ENCODE data around the gene DYNLRB2.

DYNLRB2 gene

GRCh38 chr16:80503107-80503506, 37.7 kb upstream of the DYNLRB2 start:
- TF ChIP-seq CTCF (IDR thresholded peaks at IDR 0.05; ENCODE audit: low read length) (no peak), EZH2 (IDR thresholded peaks at IDR 0.05; ENCODE audit: borderline replicate concordance, low read length) (no peak)
- Histone ChIP-seq H3K4me2 (ENCODE audit: low read length) (no peak overlapping the region), H3K79me2 (ENCODE audit: insufficient read depth, low read length) (no peaks in the 10 kb centered on the region), H3F3A (ENCODE audit: insufficient read depth, low read length) (no peaks in the 10 kb centered on the region), H3K27me3 (ENCODE audit: insufficient read depth, low read length) (no peaks in the 10 kb centered on the region), H4K20me1 (ENCODE audit: insufficient read depth, low read length) (no peaks in the 10 kb centered on the region), H3K9ac (ENCODE audit: low read length) (no peak overlapping the region), H3K9me2 (ENCODE audit: low read depth, low read length) (no peaks in the 10 kb centered on the region), H3K4me1 (ENCODE audit: insufficient read depth, low read length, severe bottlenecking) (no peaks in the 10 kb centered on the region), H3K36me3 (ENCODE audit: insufficient read depth, low read length) (no peaks in the 10 kb centered on the region), H2AFZ (ENCODE audit: low read length) (no peak overlapping the region), H3K27ac (ENCODE audit: low read depth, low read length, poor library complexity, severe bottlenecking) (no peak overlapping the region), H3K9me3 (ENCODE audit: low read length) (no peaks in the 10 kb centered on the region), H3K4me3 (ENCODE audit: low read depth, low read length, poor library complexity, severe bottlenecking) (no peak overlapping the region)

GRCh38 chr16:80507538-80507937, 33.3 kb upstream of the DYNLRB2 start:
- no peak overlapping the region for H3K27ac ChIP-seq (ENCODE audit: low read depth, low read length, poor library complexity, severe bottlenecking)
- H3K9ac ChIP-seq (ENCODE audit: low read length) = no peak overlapping the region
- no peaks in the 10 kb centered on the region for H4K20me1 ChIP-seq (ENCODE audit: insufficient read depth, low read length)
- H3K27me3 ChIP-seq (ENCODE audit: insufficient read depth, low read length) = no peaks in the 10 kb centered on the region
- TF ChIP-seq EZH2 (IDR thresholded peaks at IDR 0.05; ENCODE audit: borderline replicate concordance, low read length) (no peak), CTCF (IDR thresholded peaks at IDR 0.05; ENCODE audit: low read length) (no peak)
- no peak overlapping the region for H3K4me2 ChIP-seq (ENCODE audit: low read length)
- no peaks in the 10 kb centered on the region for H3K9me3 ChIP-seq (ENCODE audit: low read length)
- no peaks in the 10 kb centered on the region for H3F3A ChIP-seq (ENCODE audit: insufficient read depth, low read length)
- no peak overlapping the region for H2AFZ ChIP-seq (ENCODE audit: low read length)
- no peaks in the 10 kb centered on the region for H3K36me3 ChIP-seq (ENCODE audit: insufficient read depth, low read length)
- no peaks in the 10 kb centered on the region for H3K79me2 ChIP-seq (ENCODE audit: insufficient read depth, low read length)
- no peaks in the 10 kb centered on the region for H3K4me1 ChIP-seq (ENCODE audit: insufficient read depth, low read length, severe bottlenecking)
- no peaks in the 10 kb centered on the region for H3K9me2 ChIP-seq (ENCODE audit: low read depth, low read length)
- H3K4me3 ChIP-seq (ENCODE audit: low read depth, low read length, poor library complexity, severe bottlenecking) = no peak overlapping the region

GRCh38 chr16:80509872-80510271, 30.9 kb upstream of the DYNLRB2 start:
- no peak for TF ChIP-seq EZH2 (IDR thresholded peaks at IDR 0.05; ENCODE audit: borderline replicate concordance, low read length)
- TF ChIP-seq CTCF (IDR thresholded peaks at IDR 0.05; ENCODE audit: low read length) = no peak
- Histone ChIP-seq H3K4me1 (ENCODE audit: insufficient read depth, low read length, severe bottlenecking) (no peaks in the 10 kb centered on the region), H3K36me3 (ENCODE audit: insufficient read depth, low read length) (no peaks in the 10 kb centered on the region), H3K79me2 (ENCODE audit: insufficient read depth, low read length) (no peaks in the 10 kb centered on the region), H3K9ac (ENCODE audit: low read length) (no peak overlapping the region), H3F3A (ENCODE audit: insufficient read depth, low read length) (no peaks in the 10 kb centered on the region), H3K27ac (ENCODE audit: low read depth, low read length, poor library complexity, severe bottlenecking) (no peak overlapping the region), H3K4me3 (ENCODE audit: low read depth, low read length, poor library complexity, severe bottlenecking) (no peak overlapping the region), H4K20me1 (ENCODE audit: insufficient read depth, low read length) (no peaks in the 10 kb centered on the region), H2AFZ (ENCODE audit: low read length) (no peak overlapping the region), H3K4me2 (ENCODE audit: low read length) (no peak overlapping the region), H3K9me2 (ENCODE audit: low read depth, low read length) (no peaks in the 10 kb centered on the region), H3K27me3 (ENCODE audit: insufficient read depth, low read length) (no peaks in the 10 kb centered on the region), H3K9me3 (ENCODE audit: low read length) (no peaks in the 10 kb centered on the region)
